Naive thymus-derived CD4-positive, alpha-beta T cell (primary cell): Measurements from ENCODE around the gene KIF16B. TPM values are rescaled to one million over a fixed set of nuclear protein-coding genes. Genes with fewer than 3 reads are reported as not detected.

Experiments
- ATAC-seq: fragments of 150-1000 bp; cut with Tn5 transposase; 2 replicates; pipeline ENCODE4 v1.10.0; 2021; ENCODE audit warnings: mild to moderate bottlenecking, moderate library complexity
- CTCF ChIA-PET: fragments of 350-600 bp; sonication (Branson Sonifier 250); formaldehyde crosslinking; loops from one replicate; lab custom pipeline; 2021; ENCODE audit warnings: antibody characterized with exemption; lab: Charles Lee
- POLR2A ChIA-PET: fragments of 350-600 bp; sonication (Branson Sonifier 250); formaldehyde crosslinking; loops from one replicate; lab custom pipeline; 2021; ENCODE audit warnings: antibody characterized with exemption, inconsistent platforms; lab: Charles Lee
- DNase-seq, 9 donors: peaks; one replicate each; pipeline versions ENCODE4 v3.0.0 to v3.0.0-alpha.2; 2020 to 2022; ENCODE audit warnings: mixed read lengths in 1 of 9
- H3K27ac ChIP-seq: one replicate; pipeline ENCODE4 v1.7.0; 2013; ENCODE audit warnings: mild to moderate bottlenecking, low read depth, low read length, moderate library complexity
- H3K27me3 ChIP-seq, 2 donors: one replicate each; pipeline ENCODE4 v1.7.0; 2013; ENCODE audit warnings: low read length in 2 of 2, mild to moderate bottlenecking in 2 of 2, moderate library complexity in 2 of 2; ENCODE audit not compliant: control insufficient read depth in 2 of 2, insufficient read depth in 2 of 2
- H3K36me3 ChIP-seq, 3 experiments: 1 replicate in 2 of 3; 2 replicates in 1 of 3; pipeline ENCODE4 v1.7.0; 2013; ENCODE audit warnings: low read length in 3 of 3, mild to moderate bottlenecking in 3 of 3, moderate library complexity in 1 of 3; ENCODE audit not compliant: insufficient read depth in 3 of 3, control insufficient read depth in 2 of 3
- H3K4me1 ChIP-seq, 2 donors: one replicate each; pipeline ENCODE4 v1.7.0; 2013; ENCODE audit warnings: low read length in 2 of 2, mild to moderate bottlenecking in 2 of 2, moderate library complexity in 1 of 2; ENCODE audit not compliant: control insufficient read depth in 2 of 2, insufficient read depth in 2 of 2
- H3K4me3 ChIP-seq: 2 replicates; pipeline ENCODE4 v1.7.0; 2013; ENCODE audit warnings: mild to moderate bottlenecking, low read length
- H3K9me3 ChIP-seq, 3 experiments: 1 replicate in 2 of 3; 2 replicates in 1 of 3; pipeline ENCODE4 v1.7.0; 2013; ENCODE audit warnings: low read length in 3 of 3; ENCODE audit not compliant: control insufficient read depth in 2 of 3
- H3K27ac Mint-ChIP-seq, 9 donors: one replicate each; pipeline ENCODE4 v1.8.0; 2020 to 2022; ENCODE audit warnings: mixed read lengths in 9 of 9, mild to moderate bottlenecking in 8 of 9, moderate library complexity in 5 of 9, inconsistent platforms in 2 of 9
- H3K27me3 Mint-ChIP-seq, 5 donors: one replicate each; pipeline ENCODE4 v1.8.0; 2021 to 2022; ENCODE audit warnings: mixed read lengths in 5 of 5, mild to moderate bottlenecking in 1 of 5
- H3K36me3 Mint-ChIP-seq, 5 donors: one replicate each; pipeline ENCODE4 v1.8.0; 2020 to 2022; ENCODE audit warnings: mixed read lengths in 5 of 5, mild to moderate bottlenecking in 3 of 5, inconsistent platforms in 1 of 5
- H3K4me1 Mint-ChIP-seq, 7 donors: one replicate each; pipeline ENCODE4 v1.8.0; 2020 to 2022; ENCODE audit warnings: mixed read lengths in 7 of 7, mild to moderate bottlenecking in 3 of 7, inconsistent platforms in 1 of 7
- H3K4me3 Mint-ChIP-seq, 10 donors: one replicate each; pipeline ENCODE4 v1.8.0; 2020 to 2022; ENCODE audit warnings: mild to moderate bottlenecking in 10 of 10, mixed read lengths in 10 of 10, moderate library complexity in 6 of 10, inconsistent platforms in 2 of 10
- H3K9me3 Mint-ChIP-seq, 11 donors: one replicate each; pipeline ENCODE4 v1.8.0; 2020 to 2022; ENCODE audit warnings: mixed read lengths in 11 of 11, mild to moderate bottlenecking in 4 of 11, inconsistent platforms in 1 of 11, moderate library complexity in 1 of 11
- intact Hi-C, 2 donors: fragments of 100-400 bp; cut with micrococcal nuclease; formaldehyde crosslinking; loops; one replicate each; pipeline ENCODE4 v1.15.1; 2023
- polyA plus RNA-seq, 2 donors: library from polyadenylated mRNA; unstranded; fragments of 300-500 nt; fragmentation: Illumina TruSeq; gene quantifications; one replicate each; pipeline ENCODE4 v1.2.3, GENCODE V29; 2021
- total RNA-seq, 6 experiments: library from RNA in 5 of 6; stranded (reverse) in 5 of 6; gene quantifications; 1 replicate in 5 of 6; 2 replicates in 1 of 6; pipeline ENCODE4 v1.2.3 and lab custom pipeline; 2021 to 2026

KIF16B gene
- total and polyA plus RNA-seq, 7 experiments from 2014 or later, result 6.0 to 13.7 (median 10.3) TPM

GRCh38 chr20:16246291-16246690 is 327.0 kb downstream of the KIF16B start:
- DNase-seq (no peak), ATAC-seq (no peak)
- Mint-ChIP-seq H3K9me3 (peaks cover 0 to 5% (median 0%) of the 10 kb centered on the region in 11 donors), H3K36me3 (no peaks in the 10 kb centered on the region), H3K4me3 (no peak overlapping the region), H3K27ac (no peak overlapping the region), H3K4me1 (no peaks in the 10 kb centered on the region), H3K27me3 (peaks cover 0 to 26% (median 9%) of the 10 kb centered on the region in 5 donors)
- intact Hi-C loops, result no loop called here
- Histone ChIP-seq H3K27ac (no peak overlapping the region), H3K4me1 (no peaks in the 10 kb centered on the region), H3K36me3 (no peaks in the 10 kb centered on the region), H3K4me3 (no peak overlapping the region), H3K9me3 (no peaks in the 10 kb centered on the region), H3K27me3 (no peaks in the 10 kb centered on the region)
- POLR2A ChIA-PET, result no interaction called here
- CTCF ChIA-PET, result no interaction called here

- POLR2A ChIA-PET, result no interaction called here
Observed at GRCh38 chr20:16245879-16246278, 327.4 kb downstream of the KIF16B start.

GRCh38 chr20:16244892-16245291 is 328.4 kb downstream of the KIF16B start:
- H3K36me3 Mint-ChIP-seq, result no peaks in the 10 kb centered on the region
- H3K9me3 Mint-ChIP-seq, result peaks cover 0 to 5% (median 0%) of the 10 kb centered on the region in 11 donors
- no peaks in the 10 kb centered on the region for H3K27me3 ChIP-seq
- H3K4me1 ChIP-seq, result no peaks in the 10 kb centered on the region
- DNase-seq (no peak), ATAC-seq (no peak)
- intact Hi-C loops, result no loop called here
- no peak overlapping the region for H3K27ac ChIP-seq
- no peaks in the 10 kb centered on the region for H3K4me1 Mint-ChIP-seq
- H3K36me3 ChIP-seq, result no peaks in the 10 kb centered on the region
- H3K27ac Mint-ChIP-seq, result no peak overlapping the region
- no peak overlapping the region for H3K4me3 Mint-ChIP-seq
- POLR2A ChIA-PET, result no interaction called here
- no peak overlapping the region for H3K4me3 ChIP-seq
- CTCF ChIA-PET, result no interaction called here
- H3K9me3 ChIP-seq, result no peaks in the 10 kb centered on the region
- H3K27me3 Mint-ChIP-seq, result peaks cover 0 to 26% (median 12%) of the 10 kb centered on the region in 5 donors

More at GRCh38 chr20:16245879-16246278, 327.4 kb downstream of the KIF16B start:
- Mint-ChIP-seq H3K9me3 (peaks cover 0 to 5% (median 0%) of the 10 kb centered on the region in 11 donors), H3K27ac (no peak overlapping the region), H3K27me3 (peaks cover 0 to 26% (median 9%) of the 10 kb centered on the region in 5 donors), H3K36me3 (no peaks in the 10 kb centered on the region), H3K4me1 (no peaks in the 10 kb centered on the region), H3K4me3 (no peak overlapping the region)
- Histone ChIP-seq H3K36me3 (no peaks in the 10 kb centered on the region), H3K4me1 (no peaks in the 10 kb centered on the region), H3K27ac (no peak overlapping the region), H3K4me3 (no peak overlapping the region), H3K27me3 (no peaks in the 10 kb centered on the region), H3K9me3 (no peaks in the 10 kb centered on the region)
- DNase-seq (no peak), ATAC-seq (no peak)
- CTCF ChIA-PET, result no interaction called here
- intact Hi-C loops, result no loop called here

- H3K27me3 ChIP-seq, result no peaks in the 10 kb centered on the region
- Mint-ChIP-seq H3K36me3 (no peaks in the 10 kb centered on the region), H3K27me3 (peaks cover 0 to 26% (median 12%) of the 10 kb centered on the region in 5 donors), H3K4me3 (no peak overlapping the region), H3K9me3 (peaks cover 0 to 12% (median 3%) of the 10 kb centered on the region in 11 donors), H3K27ac (no peak overlapping the region), H3K4me1 (no peaks in the 10 kb centered on the region)
- intact Hi-C loops, result no loop called here
- no peaks in the 10 kb centered on the region for H3K9me3 ChIP-seq
- DNase-seq (no peak), ATAC-seq (no peak)
- ChIA-PET POLR2A (no interaction called here), CTCF (no interaction called here)
- no peaks in the 10 kb centered on the region for H3K4me1 ChIP-seq
- H3K27ac ChIP-seq, result no peak overlapping the region
- H3K36me3 ChIP-seq, result no peaks in the 10 kb centered on the region
- no peak overlapping the region for H3K4me3 ChIP-seq
Observed at GRCh38 chr20:16243470-16243869, 329.8 kb downstream of the KIF16B start.

- H3K4me3 ChIP-seq, result no peak overlapping the region
- Mint-ChIP-seq H3K9me3 (peaks cover 0 to 23% (median 6%) of the 10 kb centered on the region in 11 donors), H3K4me1 (no peaks in the 10 kb centered on the region), H3K36me3 (no peaks in the 10 kb centered on the region), H3K27me3 (peaks cover 0 to 15% (median 12%) of the 10 kb centered on the region in 5 donors), H3K4me3 (no peak overlapping the region), H3K27ac (no peak overlapping the region)
- no peaks in the 10 kb centered on the region for H3K4me1 ChIP-seq
- ChIA-PET POLR2A (no interaction called here), CTCF (interaction anchor here (0.8 kb wide), 1 partner anchor 271 kb away, joined by 3 read pairs; no protein-coding TSS in a partner anchor)
- no peak overlapping the region for H3K27ac ChIP-seq
- no peaks in the 10 kb centered on the region for H3K9me3 ChIP-seq
- no peak for ATAC-seq
- intact Hi-C loops, result no loop called here
- H3K27me3 ChIP-seq, result no peaks in the 10 kb centered on the region
- no peak for DNase-seq
- H3K36me3 ChIP-seq, result no peaks in the 10 kb centered on the region
Observed at GRCh38 chr20:16241911-16242310, 331.3 kb downstream of the KIF16B start.

- ChIA-PET CTCF (no interaction called here), POLR2A (no interaction called here)
- H3K4me3 Mint-ChIP-seq, result no peak overlapping the region
- Histone ChIP-seq H3K36me3 (no peaks in the 10 kb centered on the region), H3K27me3 (no peaks in the 10 kb centered on the region), H3K4me3 (no peak overlapping the region), H3K27ac (no peak overlapping the region), H3K4me1 (no peaks in the 10 kb centered on the region), H3K9me3 (no peaks in the 10 kb centered on the region)
- H3K4me1 Mint-ChIP-seq, result no peaks in the 10 kb centered on the region
- peaks cover 0 to 13% (median 12%) of the 10 kb centered on the region in 5 donors for H3K27me3 Mint-ChIP-seq
- intact Hi-C loops, result no loop called here
- ATAC-seq (no peak), DNase-seq (no peak)
- no peak overlapping the region for H3K27ac Mint-ChIP-seq
- H3K9me3 Mint-ChIP-seq, result peaks cover 0 to 23% (median 6%) of the 10 kb centered on the region in 11 donors
- H3K36me3 Mint-ChIP-seq, result no peaks in the 10 kb centered on the region
Observed at GRCh38 chr20:16240355-16240754, 332.9 kb downstream of the KIF16B start.

GRCh38 chr20:16236589-16237241 is 336.5 kb downstream of the KIF16B start:
- CTCF ChIA-PET, result no interaction called here
- no peaks in the 10 kb centered on the region for H3K4me1 Mint-ChIP-seq
- no peaks in the 10 kb centered on the region for H3K36me3 ChIP-seq
- H3K9me3 ChIP-seq, result no peaks in the 10 kb centered on the region
- H3K9me3 Mint-ChIP-seq, result peaks cover 0 to 23% (median 5%) of the 10 kb centered on the region in 11 donors
- intact Hi-C loops, result no loop called here
- no peaks in the 10 kb centered on the region for H3K36me3 Mint-ChIP-seq
- DNase-seq, result no peak
- POLR2A ChIA-PET, result no interaction called here
- ATAC-seq, result no peak
- H3K4me3 Mint-ChIP-seq, result no peak overlapping the region
- no peak overlapping the region for H3K27ac ChIP-seq
- H3K27me3 ChIP-seq, result no peaks in the 10 kb centered on the region
- H3K27me3 Mint-ChIP-seq, result peaks cover 0 to 4% (median 0%) of the 10 kb centered on the region in 5 donors
- H3K27ac Mint-ChIP-seq, result no peak overlapping the region
- no peaks in the 10 kb centered on the region for H3K4me1 ChIP-seq
- no peak overlapping the region for H3K4me3 ChIP-seq
